GM19324 (cell line): Measurements from ENCODE around the gene LRRC4.

Experiments
- ATAC-seq: cut with Tn5 transposase; IDR thresholded peaks from one replicate; pipeline ENCODE4 v1.9.1; 2021; ENCODE audit warnings: mild to moderate bottlenecking, moderate library complexity; ENCODE audit not compliant: unreplicated experiment, low FRiP score

Gene LRRC4

GRCh38 chr7:128030654-128031611, at the start of gene LRRC4:
TSS of gene LRRC4 (minus strand) at chr7:128031437. CDS start at chr7:128030640, 797 bp downstream.
- ATAC-seq: no peak

- ATAC-seq: no peak
Observed at GRCh38 chr7:128080169-128080568, 48.9 kb upstream of the LRRC4 start.

DNA sequence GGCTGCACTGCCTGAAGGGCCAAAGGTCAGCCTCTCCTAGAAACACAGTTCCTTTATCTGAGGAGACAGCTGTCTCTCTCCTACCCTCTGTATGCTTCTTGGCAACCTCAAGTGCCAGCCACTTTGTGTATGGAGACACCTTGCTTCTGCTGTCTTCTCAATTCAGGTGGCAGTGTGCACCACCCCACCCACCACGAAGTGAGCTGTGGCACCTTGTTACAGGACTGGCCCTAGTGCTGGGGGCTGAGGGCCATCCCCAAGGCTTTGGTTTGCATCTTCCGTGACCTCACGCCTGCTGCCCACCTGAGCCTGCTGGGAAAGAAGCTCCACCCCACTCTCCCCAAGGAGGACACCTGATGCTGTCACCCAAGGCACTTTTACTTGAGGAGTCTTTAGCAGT, 47.1 kb upstream of the LRRC4 start:
- ATAC-seq: no peak

DNA sequence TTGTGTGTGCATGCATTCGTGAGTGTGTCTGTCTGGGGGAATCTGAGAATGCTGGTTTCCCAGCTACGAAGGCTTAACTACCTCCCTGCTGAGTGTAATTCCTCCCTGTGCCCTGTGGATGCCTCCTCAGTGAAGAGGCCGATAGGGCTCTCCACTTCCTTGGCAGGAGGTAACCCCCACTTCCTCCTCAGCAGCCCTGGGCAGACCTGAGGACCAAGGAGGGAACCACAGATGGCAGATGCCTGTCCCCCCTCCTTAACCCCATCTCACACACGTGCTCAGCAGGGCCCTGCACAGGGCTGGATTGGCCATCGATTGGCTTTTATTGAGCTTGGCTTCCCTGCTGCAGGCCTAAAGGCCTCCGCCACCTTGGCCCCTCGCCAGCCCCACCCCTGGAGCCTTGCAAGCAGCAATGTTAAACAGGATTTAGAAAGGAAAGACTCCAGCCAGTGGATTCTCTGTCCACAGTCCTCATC, 45.6 kb upstream of the LRRC4 start:
- no peak for ATAC-seq

DNA sequence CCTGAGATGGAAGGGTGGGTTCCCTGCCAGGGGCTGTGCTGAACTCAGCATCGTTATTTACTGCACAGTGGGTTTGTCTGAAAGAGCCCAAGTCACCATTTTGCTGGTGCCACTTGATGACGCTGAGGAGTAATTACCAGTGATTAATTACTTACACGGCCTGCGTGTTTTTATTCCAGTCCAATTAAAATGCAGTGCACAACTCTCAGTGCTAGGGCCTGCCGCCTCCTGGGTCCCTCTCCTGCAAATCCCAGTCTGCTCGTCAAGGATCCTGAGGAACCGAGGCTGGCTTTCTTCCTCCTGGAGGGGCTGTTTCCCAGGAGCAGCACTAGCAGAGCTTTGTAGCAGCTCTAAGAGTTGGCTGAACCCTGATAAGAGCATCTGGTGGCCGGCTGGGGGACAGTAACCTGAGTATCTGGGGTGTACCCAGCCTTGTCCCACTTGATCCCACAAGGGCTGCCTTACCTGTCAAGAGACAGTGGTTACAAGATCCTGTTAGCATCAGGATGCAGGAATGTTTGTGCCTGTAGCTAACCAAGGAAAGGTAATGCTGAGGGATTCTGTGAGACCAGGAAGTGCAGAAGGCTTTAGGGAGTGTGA, 45.1 kb upstream of the LRRC4 start:
- ATAC-seq: no peak

DNA sequence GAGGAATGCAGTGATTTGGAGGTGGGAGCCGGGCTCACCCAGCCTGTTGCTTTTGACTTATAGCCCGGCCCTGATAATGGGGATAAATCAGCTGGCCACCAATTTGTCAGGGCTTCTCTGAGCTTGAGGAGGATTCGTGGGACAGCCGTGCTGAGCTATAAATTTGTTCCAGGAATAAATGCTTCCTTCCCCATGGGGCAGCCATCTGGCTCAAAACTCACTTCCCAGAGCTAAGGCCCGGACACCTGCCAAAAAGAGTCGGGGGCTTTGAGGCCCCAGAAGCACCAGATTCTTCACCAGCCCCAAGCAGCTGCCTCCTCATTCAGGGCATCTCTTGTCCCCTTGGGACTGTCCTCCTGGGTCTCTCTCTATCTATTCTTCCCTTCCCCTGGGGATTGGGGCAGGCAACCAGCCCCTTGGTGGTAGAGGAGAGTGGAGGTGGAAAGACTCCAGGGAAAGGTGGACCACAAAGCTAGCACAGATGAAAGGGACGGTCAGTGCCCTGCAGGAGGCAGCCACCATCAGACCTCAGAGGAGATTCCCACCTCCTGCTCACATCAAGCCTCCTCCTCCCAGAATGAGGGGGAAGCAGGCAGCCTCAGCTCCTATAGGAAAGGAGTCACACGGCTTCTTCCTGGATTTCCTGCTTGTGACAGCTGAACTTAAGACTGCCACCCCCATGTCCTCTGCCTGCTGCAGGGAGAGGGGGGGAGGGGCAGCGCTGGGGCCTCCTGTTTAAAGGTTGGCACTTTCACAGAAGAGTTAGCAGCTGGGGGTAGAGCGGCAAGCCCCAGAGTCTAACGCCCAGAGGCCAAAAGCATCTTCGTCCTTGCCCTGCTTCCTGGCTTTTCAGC, 44.2 kb upstream of the LRRC4 start:
- no peak for ATAC-seq

GRCh38 chr7:128074736-128075135, 43.5 kb upstream of the LRRC4 start:
- no peak for ATAC-seq

GRCh38 chr7:128074336-128074735, 43.1 kb upstream of the LRRC4 start:
- no peak for ATAC-seq

- ATAC-seq: no peak
Observed at GRCh38 chr7:128073671-128074310, 42.6 kb upstream of the LRRC4 start.

DNA sequence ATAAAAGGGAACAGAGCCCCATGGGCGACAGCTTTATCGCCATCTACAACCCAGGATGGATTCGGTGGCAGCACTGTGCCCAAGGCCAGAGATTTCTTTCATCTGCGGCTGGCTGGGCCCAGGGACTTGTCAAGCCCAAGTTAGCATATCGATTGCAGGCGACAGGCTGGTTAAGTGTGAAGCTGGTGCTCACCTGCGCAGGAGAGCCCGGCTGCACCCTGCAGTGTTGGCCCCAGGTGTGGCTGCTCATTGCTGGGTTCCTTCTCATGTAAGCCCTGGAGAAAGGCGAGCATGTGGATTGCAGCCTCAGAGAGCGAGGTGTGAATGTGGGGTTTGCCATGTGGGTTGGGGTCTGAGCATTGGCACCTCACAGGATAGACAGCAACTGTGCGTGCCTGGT, 40.6 kb upstream of the LRRC4 start:
- ATAC-seq: no peak

DNA sequence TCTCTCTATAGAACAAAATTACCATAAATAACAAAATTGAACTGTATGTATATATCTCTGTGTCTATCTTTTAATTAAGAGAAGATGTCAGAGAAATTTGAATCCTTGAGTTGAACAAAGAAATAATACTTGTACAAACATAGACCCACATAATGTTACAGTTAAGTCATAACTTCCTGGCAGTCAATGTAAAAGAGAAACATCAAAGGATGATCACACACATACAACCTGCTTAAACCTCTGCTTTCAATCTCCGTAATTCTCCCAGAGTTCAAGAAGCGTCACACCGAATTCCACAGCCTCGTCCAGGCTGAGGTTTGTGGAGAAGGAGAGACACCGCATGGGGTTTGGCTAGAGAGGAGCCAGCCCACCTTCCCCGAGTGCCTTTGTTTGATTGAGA, 40.1 kb upstream of the LRRC4 start:
- no peak for ATAC-seq

DNA sequence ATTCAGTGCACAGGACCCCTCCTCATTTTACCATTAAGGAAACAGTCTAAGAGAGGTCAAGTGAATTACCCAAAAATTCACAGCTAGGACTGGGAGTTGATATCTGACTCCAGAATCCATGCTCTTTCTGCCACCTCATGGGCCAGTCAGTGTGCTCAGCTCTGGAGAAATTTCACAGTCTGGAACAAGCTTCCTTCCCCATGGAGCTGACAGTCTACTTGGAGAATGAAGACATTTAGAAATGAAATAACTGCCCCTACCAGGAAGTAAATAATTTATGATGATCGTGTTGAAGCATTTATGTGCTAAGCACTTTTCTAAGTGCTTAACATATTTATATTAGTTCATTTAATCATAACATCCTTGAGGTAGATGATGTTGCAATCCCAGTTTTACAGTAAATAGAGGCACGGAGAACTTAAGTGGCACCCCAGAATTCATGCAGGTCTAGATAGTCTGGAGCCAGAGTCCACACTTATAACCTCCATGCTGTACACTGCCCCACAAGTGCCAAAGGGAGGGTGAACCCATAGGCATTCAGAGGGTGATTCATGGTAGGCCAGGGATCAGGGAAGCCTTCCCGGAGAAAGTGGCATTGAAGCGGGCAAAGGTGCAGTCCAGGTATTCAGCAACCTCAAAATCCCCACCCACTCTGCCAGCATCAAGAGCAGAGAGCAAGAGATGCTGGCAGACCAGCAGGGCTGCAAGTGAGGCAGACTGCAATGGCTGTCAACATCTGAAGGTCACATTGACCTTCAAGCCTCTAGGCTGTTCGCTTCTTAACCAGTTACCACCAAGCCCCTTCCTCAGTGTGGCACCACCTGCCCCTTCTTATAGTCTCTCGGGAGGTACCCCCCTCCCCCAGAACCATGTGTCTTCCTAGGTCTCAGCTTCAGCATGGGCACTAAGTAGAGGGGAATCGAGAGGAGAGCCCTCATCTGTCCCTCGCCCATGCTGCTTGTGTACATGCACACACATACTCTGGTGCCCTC, 38.4 kb upstream of the LRRC4 start:
- ATAC-seq: no peak

DNA sequence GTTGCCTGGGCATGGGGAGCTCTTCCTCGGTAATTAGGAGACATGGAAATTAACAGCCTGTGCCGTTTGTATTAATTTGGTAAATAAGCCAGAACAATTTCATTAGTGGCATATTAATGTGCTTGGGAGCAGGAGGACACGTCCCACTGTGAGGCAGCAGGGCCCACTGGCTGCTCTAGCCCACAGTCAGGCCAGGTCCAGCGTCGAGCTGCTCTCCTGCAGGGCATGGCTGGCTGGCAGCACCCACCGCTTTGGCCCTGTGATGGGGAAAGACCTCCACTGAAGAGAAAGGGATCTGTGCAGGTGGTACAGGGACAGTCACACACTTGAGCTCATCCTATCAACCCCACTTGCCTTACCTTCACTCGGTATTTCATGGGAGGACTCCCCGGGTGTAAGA, 37.5 kb upstream of the LRRC4 start:
- no peak for ATAC-seq

DNA sequence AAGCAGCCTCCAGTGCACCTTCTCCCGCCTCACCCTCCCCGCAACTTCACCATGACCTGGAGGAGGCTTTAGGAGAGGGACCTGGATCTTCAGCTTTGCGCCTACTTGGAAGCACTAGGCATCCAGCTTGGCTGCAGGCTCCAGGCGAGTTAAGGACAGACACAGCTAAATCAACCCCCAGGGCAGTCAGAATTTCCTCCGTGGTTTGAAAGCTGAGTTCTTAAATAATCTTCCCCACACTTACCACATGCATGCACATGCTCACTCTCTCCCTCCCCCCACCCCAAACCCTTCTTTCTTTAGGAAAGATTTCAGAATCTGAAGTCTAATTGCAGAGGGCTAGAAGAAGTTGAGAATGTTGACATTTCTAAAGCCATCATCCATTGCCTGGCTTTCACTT, 36.7 kb upstream of the LRRC4 start:
- no peak for ATAC-seq

DNA sequence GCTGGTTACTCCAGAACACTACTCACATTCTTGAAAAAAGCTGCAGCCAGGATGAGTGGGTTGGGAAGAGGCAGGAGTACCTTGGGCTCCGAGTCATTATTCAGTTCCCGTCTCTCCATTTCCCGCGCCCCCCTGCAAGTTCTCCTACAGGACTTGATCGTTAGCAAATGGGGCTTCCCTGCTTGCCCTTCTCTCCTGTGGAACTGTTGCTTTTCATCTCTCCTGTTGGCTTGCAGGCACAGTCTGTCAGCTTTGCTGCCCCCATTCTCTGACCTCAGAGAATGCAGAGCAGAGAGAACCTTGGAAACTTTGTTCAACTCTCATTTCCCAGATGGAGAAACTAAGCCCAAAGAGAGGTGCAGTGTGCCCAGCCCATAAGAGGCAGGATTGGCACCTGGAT, 35.6 kb upstream of the LRRC4 start:
- ATAC-seq: no peak

- no peak for ATAC-seq
Observed at GRCh38 chr7:128066395-128066794, 35.2 kb upstream of the LRRC4 start.

DNA sequence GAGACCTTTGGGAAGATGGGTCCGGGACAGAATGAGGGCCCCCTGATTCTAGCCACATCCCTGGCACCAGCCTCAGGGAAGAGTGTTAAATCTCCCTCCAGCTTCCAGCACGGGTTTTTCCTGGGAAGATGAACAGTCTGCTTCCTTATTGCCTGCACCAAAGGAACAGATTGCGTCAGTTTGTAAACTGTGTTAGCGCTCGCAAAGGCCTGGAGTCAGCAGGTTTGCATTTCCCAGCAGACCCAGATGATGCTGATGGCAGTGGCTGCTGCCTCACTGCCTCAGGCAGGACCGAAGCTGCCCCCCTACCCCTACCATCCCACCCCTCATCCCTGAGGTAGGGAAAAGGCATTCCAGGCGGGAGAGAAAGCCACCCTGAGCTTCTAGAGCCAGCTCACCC, 34.6 kb upstream of the LRRC4 start:
- ATAC-seq: no peak

DNA sequence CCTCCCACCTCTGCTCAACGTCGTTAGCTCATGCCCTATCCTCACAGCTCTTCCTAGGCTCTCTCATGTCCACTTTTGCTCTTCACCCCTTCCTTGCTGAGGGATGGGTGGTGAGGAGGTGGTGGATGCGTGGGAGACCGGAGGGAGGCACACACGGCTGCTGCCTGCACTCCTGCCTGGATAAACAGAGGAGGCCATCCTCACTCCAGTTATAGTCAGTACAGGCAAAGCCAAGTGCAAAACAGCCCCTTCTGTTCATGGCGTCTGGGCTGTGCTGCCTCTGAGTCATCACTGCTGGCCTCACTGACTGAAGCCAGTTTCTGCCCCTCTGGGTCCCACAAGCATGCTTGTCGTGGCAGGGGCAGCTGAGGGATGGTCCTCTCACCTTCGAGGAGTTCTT, 31.9 kb upstream of the LRRC4 start:
- ATAC-seq: no peak

- no peak for ATAC-seq
Observed at GRCh38 chr7:128060018-128060417, 28.8 kb upstream of the LRRC4 start.
